SK-N-SH (cell line): ENCODE data around the gene ZNF747. TPM values are rescaled to one million over a fixed set of nuclear protein-coding genes. Genes with fewer than 3 reads are reported as not detected.

Experiments
- polyA plus RNA-seq, 3 experiments: library from polyadenylated mRNA; depleted of rRNA; stranded (reverse); fragments of >200 nt; gene quantifications; 2 replicates each; pipeline ENCODE4 v1.2.3, GENCODE V29; 2012
- small RNA-seq, 7 experiments: library from RNA; depleted of rRNA; stranded (forward); fragments of <200 nt; gene quantifications; one replicate each; pipeline ENCODE3, GENCODE V24; 2012

Gene ZNF747
- polyA plus RNA-seq, 1 of the 3 experiments (the other 2 are of a cell fraction), result 5.8 TPM

Small RNA genes lying within 50 kb of the gene (small RNA-seq; reads per million reads assigned to genes)
- gene MIR4518 (0 reads per million in 7 experiments), gene RNU7-61P (0 to 5.2 (median 0.48) reads per million in 7 experiments)

Other genes starting within 250 kb of the ZNF747 start
- gene CD2BP2, start 179.6 kb downstream of the ZNF747 start, polyA plus RNA-seq (2012; rRNA removed), result 80.8 and 85.3 TPM in 2 replicates
- 15.7 and 20.5 TPM in 2 replicates for gene TBC1D10B, start 164.4 kb downstream of the ZNF747 start, polyA plus RNA-seq (2012; rRNA removed)
- gene MYL11, start 160.1 kb downstream of the ZNF747 start, polyA plus RNA-seq (2012; rRNA removed), result 0.23 TPM in 1 of 2 replicates, not detected in the other
- gene SEPTIN1, start 152.3 kb downstream of the ZNF747 start, polyA plus RNA-seq (2012; rRNA removed), result 0.13 and 0.25 TPM in 2 replicates
- 7.9 and 8.8 TPM in 2 replicates for gene ZNF48, start 139.4 kb downstream of the ZNF747 start, polyA plus RNA-seq (2012; rRNA removed)
- 20.4 and 21.7 TPM in 2 replicates for gene ZNF771, start 127.3 kb downstream of the ZNF747 start, polyA plus RNA-seq (2012; rRNA removed)
- 78.9 and 79.2 TPM in 2 replicates for gene DCTPP1, start 104.8 kb downstream of the ZNF747 start, polyA plus RNA-seq (2012; rRNA removed)
- 30.8 and 36.3 TPM in 2 replicates for gene SEPHS2, start 89.0 kb downstream of the ZNF747 start, polyA plus RNA-seq (2012; rRNA removed)
- gene ITGAL, start 62.1 kb downstream of the ZNF747 start, polyA plus RNA-seq (2012; rRNA removed), result 0.12 and 0.28 TPM in 2 replicates
- 26.0 and 26.5 TPM in 2 replicates for gene ZNF768, start 8.3 kb downstream of the ZNF747 start, polyA plus RNA-seq (2012; rRNA removed)
- gene ZNF764, start 23.5 kb upstream of the ZNF747 start, polyA plus RNA-seq (2012; rRNA removed), result 2.8 and 3.4 TPM in 2 replicates
- 9.1 and 13.4 TPM in 2 replicates for gene ZNF688, start 36.9 kb upstream of the ZNF747 start, polyA plus RNA-seq (2012; rRNA removed)
- 8.8 and 10.6 TPM in 2 replicates for gene ZNF785, start 50.8 kb upstream of the ZNF747 start, polyA plus RNA-seq (2012; rRNA removed)
- gene ZNF689, start 75.5 kb upstream of the ZNF747 start, polyA plus RNA-seq (2012; rRNA removed), result 2.9 and 3.4 TPM in 2 replicates
- gene PRR14, start 116.1 kb upstream of the ZNF747 start, polyA plus RNA-seq (2012; rRNA removed), result 7.5 and 13.5 TPM in 2 replicates
- gene FBRS, start 123.6 kb upstream of the ZNF747 start, polyA plus RNA-seq (2012; rRNA removed), result 9.6 and 11.5 TPM in 2 replicates
- 3.7 and 5.6 TPM in 2 replicates for gene SRCAP, start 164.3 kb upstream of the ZNF747 start, polyA plus RNA-seq (2012; rRNA removed)
- 45.8 and 54.2 TPM in 2 replicates for gene PHKG2, start 213.6 kb upstream of the ZNF747 start, polyA plus RNA-seq (2012; rRNA removed)
- gene CFAP119, start 227.2 kb upstream of the ZNF747 start, polyA plus RNA-seq (2012; rRNA removed), result 28.4 and 36.5 TPM in 2 replicates
- gene RNF40, start 227.5 kb upstream of the ZNF747 start, polyA plus RNA-seq (2012; rRNA removed), result 49.8 and 57.3 TPM in 2 replicates